Mucosa of descending colon (tissue), 3 donors: ENCODE data around the gene TGFB1. TPM values are rescaled to one million over a fixed set of nuclear protein-coding genes. Genes with fewer than 3 reads are reported as not detected.
A peak's percentile ranks its signal among the peaks of the same experiment; 100 is the strongest.

ENCODE experiments used
- ATAC-seq: fragments of 200-7000 bp; cut with Tn5 transposase; one replicate; pipeline ENCODE4 v1.9.1; 2020; ENCODE audit warnings: mild to moderate bottlenecking, moderate library complexity
- DNase-seq, 3 donors: peaks; one replicate each; pipeline ENCODE4 v3.0.0-alpha.2; 2020
- H3K36me3 ChIP-seq: fragments of 200-600 bp; one replicate; pipeline ENCODE4 v1.8.0; 2021; ENCODE audit warnings: low read depth, mild to moderate bottlenecking
- H3K4me1 ChIP-seq: fragments of 200-600 bp; one replicate; pipeline ENCODE4 v1.8.0; 2021; ENCODE audit warnings: low read depth, mild to moderate bottlenecking
- H3K4me3 ChIP-seq: fragments of 200-600 bp; one replicate; pipeline ENCODE4 v1.8.0; 2021; ENCODE audit warnings: mild to moderate bottlenecking
- H3K9me3 ChIP-seq: fragments of 200-600 bp; one replicate; pipeline ENCODE4 v1.8.0; 2021; ENCODE audit warnings: mild to moderate bottlenecking
- CTCF ChIP-seq: fragments of 200-600 bp; IDR thresholded peaks from one replicate; pipeline ENCODE4 v1.8.0; 2022; ENCODE audit warnings: antibody characterized with exemption, mild to moderate bottlenecking
- intact Hi-C, 2 donors: fragments of 100-400 bp; cut with DNase I in 1 of 2; cut with micrococcal nuclease in 1 of 2; formaldehyde crosslinking; loops; one replicate each; pipeline versions ENCODE4 v1.11.0 to v1.11.1; 2022; cut with DNase I, micrococcal nuclease
- total RNA-seq, 3 donors: library from RNA; stranded (reverse); fragmentation: NEBNext Ultra II Directional in 2 of 3; extraction: Animal tissue kit (Norgen Biotek cat#: 25700) in 2 of 3; gene quantifications; one replicate each; pipeline versions ENCODE4 v1.2.1 to v1.2.4, GENCODE V29; 2021 to 2023
- donor health status: DM: no; HTN: no; CAD: no; lungs with moderate emphysema.
- donor health status: DM: no; HTN: no; CAD: no.
- donor health status: DM: no; HTN: yes; CAD: no.

Gene TGFB1
- total RNA-seq, 3 donors from 2014 or later: 8.2 to 39.6 (median 21.8) TPM

- intact Hi-C loops: no loop called here
- no peak overlapping the region for H3K4me3 ChIP-seq
- ATAC-seq (peak; percentile 9), DNase-seq (no peak)
- no peaks in the 10 kb centered on the region for H3K9me3 ChIP-seq
- TF ChIP-seq CTCF: no peak
- peaks cover 15% of the 10 kb centered on the region for H3K36me3 ChIP-seq
- peaks cover 24% of the 10 kb centered on the region for H3K4me1 ChIP-seq
Observed at GRCh38 chr19:41299755-41300089, 54.0 kb downstream of the TGFB1 start.

GRCh38 chr19:41299046-41299754 is 54.5 kb downstream of the TGFB1 start:
- DNase-seq: no peak
- no peak for ATAC-seq

GRCh38 chr19:41298348-41298964 is 55.3 kb downstream of the TGFB1 start:
- ATAC-seq (peak; percentile 66), DNase-seq (peak; percentile 57 to 86 (median 64))
- Histone ChIP-seq H3K4me3 (no peak overlapping the region), H3K4me1 (peaks cover 24% of the 10 kb centered on the region), H3K9me3 (no peaks in the 10 kb centered on the region), H3K36me3 (peaks cover 24% of the 10 kb centered on the region)
- TF ChIP-seq CTCF: no peak
- intact Hi-C loops: no loop called here

More at GRCh38 chr19:41299046-41299754, 54.5 kb downstream of the TGFB1 start:
- TF ChIP-seq CTCF: no peak
- no peaks in the 10 kb centered on the region for H3K9me3 ChIP-seq
- H3K4me1 ChIP-seq: peaks cover 24% of the 10 kb centered on the region
- no peak overlapping the region for H3K4me3 ChIP-seq
- intact Hi-C loops: no loop called here
- peaks cover 17% of the 10 kb centered on the region for H3K36me3 ChIP-seq

- intact Hi-C loops: no loop called here
- TF ChIP-seq CTCF: no peak
- Histone ChIP-seq H3K9me3 (no peaks in the 10 kb centered on the region), H3K4me1 (peaks cover 24% of the 10 kb centered on the region), H3K36me3 (peaks cover 29% of the 10 kb centered on the region), H3K4me3 (no peak overlapping the region)
- DNase-seq: no peak
- ATAC-seq: peak; percentile 56
Observed at GRCh38 chr19:41297628-41298347, 55.9 kb downstream of the TGFB1 start.

GRCh38 chr19:41296433-41296871 is 57.3 kb downstream of the TGFB1 start:
- peaks cover 34% of the 10 kb centered on the region for H3K36me3 ChIP-seq
- ATAC-seq: no peak
- no peaks in the 10 kb centered on the region for H3K9me3 ChIP-seq
- intact Hi-C loops: no loop called here
- DNase-seq: no peak
- no peak for TF ChIP-seq CTCF
- peaks cover 24% of the 10 kb centered on the region for H3K4me1 ChIP-seq
- no peak overlapping the region for H3K4me3 ChIP-seq
